Muscle of back (tissue), 13 donors: ENCODE results near the gene EPC1. TPM values are rescaled to one million over a fixed set of nuclear protein-coding genes. Genes with fewer than 3 reads are reported as not detected.
"Not testable (repeated sequence)": the region's sequence is repeated elsewhere in the genome, so short reads cannot be mapped to it uniquely, and the experiment has no call there.

ENCODE experiments used
- DNase-seq, 3 donors: peaks; one replicate each; pipeline versions ENCODE4 v3.0.0 to v3.0.0-alpha.2; 2013
- long read RNA-seq, 9 donors: transcript quantifications; one replicate each; lab custom pipeline, GENCODE V29; 2026
- polyA plus RNA-seq, 10 donors: library from polyadenylated mRNA; unstranded; fragments of 120-200 nt; gene quantifications; one replicate each; pipeline ENCODE4 v1.2.1, GENCODE V29; 2013; ENCODE audit not compliant: insufficient read length in 10 of 10

The EPC1 gene, protein sequence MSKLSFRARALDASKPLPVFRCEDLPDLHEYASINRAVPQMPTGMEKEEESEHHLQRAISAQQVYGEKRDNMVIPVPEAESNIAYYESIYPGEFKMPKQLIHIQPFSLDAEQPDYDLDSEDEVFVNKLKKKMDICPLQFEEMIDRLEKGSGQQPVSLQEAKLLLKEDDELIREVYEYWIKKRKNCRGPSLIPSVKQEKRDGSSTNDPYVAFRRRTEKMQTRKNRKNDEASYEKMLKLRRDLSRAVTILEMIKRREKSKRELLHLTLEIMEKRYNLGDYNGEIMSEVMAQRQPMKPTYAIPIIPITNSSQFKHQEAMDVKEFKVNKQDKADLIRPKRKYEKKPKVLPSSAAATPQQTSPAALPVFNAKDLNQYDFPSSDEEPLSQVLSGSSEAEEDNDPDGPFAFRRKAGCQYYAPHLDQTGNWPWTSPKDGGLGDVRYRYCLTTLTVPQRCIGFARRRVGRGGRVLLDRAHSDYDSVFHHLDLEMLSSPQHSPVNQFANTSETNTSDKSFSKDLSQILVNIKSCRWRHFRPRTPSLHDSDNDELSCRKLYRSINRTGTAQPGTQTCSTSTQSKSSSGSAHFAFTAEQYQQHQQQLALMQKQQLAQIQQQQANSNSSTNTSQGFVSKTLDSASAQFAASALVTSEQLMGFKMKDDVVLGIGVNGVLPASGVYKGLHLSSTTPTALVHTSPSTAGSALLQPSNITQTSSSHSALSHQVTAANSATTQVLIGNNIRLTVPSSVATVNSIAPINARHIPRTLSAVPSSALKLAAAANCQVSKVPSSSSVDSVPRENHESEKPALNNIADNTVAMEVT
- polyA plus RNA-seq: 10 to 100 TPM; 31.9 to 54.2 (median 44.1) TPM
- long read RNA-seq, donor 1, partial matches to known transcripts: 0 of 5 reads
- long read RNA-seq, donor 1, other reads (novel, unspliced or antisense): 0 of 5 reads
- long read RNA-seq, donor 2, partial matches to known transcripts: 0 of 4 reads
- long read RNA-seq, donor 2, other reads (novel, unspliced or antisense): 0 of 4 reads
- long read RNA-seq, donor 3: 0 reads
- long read RNA-seq, donor 4, partial matches to known transcripts: 0 of 4 reads
- long read RNA-seq, donor 4, other reads (novel, unspliced or antisense): 0 of 4 reads
- long read RNA-seq, donor 5, full-length matches to known transcripts: 7 of 7 reads
- long read RNA-seq, donor 5, partial matches to known transcripts: 0 of 7 reads
- long read RNA-seq, donor 5, other reads (novel, unspliced or antisense): 0 of 7 reads
- long read RNA-seq, donor 6, full-length matches to known transcripts: 4 of 10 reads
- long read RNA-seq, donor 6, partial matches to known transcripts: 6 of 10 reads
- long read RNA-seq, donor 6, other reads (novel, unspliced or antisense): 0 of 10 reads
- long read RNA-seq, donor 7, partial matches to known transcripts: 0 of 3 reads
- long read RNA-seq, donor 7, other reads (novel, unspliced or antisense): 0 of 3 reads
- long read RNA-seq, donor 8, partial matches to known transcripts: 0 of 1 reads
- long read RNA-seq, donor 8, other reads (novel, unspliced or antisense): 0 of 1 reads
- long read RNA-seq, donor 9: 0 reads

DNA sequence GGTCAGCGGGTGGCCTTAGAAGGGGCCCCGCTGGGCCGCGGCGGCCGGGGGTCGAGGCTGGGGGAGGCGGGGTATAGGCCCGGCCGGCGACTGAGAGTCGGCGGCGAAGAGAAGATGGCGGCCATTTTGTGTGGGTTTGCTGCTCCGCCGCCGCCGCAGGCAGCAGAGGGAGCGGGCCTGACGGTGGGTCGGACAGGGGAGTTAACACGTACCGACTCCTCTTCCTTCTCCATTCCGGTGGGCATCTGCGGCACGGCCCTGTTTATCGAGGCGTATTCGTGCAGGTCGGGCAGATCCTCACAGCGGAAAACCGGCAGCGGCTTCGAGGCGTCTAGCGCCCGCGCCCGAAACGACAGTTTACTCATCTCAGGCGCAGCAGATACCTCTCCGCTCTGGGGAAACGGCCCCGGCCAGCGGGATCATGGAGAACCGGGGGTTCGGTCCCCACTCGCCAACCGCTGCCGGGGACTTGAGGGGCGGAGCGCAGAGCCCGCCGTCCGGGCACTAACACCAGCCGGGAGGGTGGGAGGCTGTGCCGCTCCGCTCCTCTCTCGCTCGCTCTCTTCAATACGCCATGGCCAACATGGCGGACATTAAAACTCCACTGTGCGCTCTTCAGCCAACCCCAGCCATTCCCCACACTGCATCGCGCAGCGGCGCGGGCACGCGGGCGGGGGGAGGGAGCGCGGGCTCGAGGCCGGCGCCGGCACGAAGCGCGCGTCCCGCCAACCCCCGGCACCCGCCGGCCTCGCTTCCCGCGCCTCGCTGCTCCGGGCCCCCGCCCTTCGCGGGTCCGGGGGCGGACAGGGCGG lies at the start of gene EPC1:
TSS of gene EPC1 (minus strand) at position 608 of the 812 bp plus-strand sequence. CDS start at position 365, 243 bp downstream.
- DNase-seq: peak; percentile 93 to 97 (median 96)

DNA sequence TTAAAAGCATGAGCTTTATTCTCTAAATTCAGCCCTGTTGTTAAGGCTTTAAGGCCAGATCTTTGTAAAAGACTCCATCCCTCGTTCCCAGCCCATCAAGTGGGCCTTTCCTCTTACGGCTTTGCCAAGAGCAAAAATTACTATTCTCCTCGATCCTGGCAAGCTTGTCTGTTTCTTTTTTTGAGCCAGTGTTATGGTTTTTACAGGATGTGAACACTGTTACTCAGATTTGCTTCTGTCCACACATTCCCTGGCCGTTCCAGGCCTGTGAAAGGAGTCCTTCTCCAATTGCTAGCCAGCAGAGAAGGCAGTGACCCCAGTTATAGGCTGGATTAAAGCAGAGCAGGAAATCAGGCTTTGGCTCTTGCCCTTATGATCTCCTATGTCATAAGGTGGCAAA lies 47.0 kb upstream of the EPC1 start:
- peak in 1 of 3 donors; percentile 59 for DNase-seq

DNA sequence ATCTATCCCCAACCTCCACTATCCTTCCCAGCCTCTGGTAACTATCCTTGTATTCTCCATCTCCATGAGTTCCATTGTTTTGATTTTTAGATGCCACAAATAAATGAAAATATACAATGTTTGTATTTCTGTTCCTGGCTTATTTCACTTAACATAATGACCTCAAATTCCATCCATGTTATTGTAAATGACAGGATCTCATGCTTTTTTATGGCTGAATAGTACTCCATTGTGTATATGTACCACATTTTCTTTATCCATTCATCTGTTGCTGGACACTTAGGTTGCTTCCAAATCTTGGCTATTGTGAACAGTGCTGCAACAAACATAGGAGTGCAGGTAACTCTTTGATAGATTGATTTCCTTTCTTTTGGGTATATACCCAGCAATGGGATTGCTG lies 45.3 kb upstream of the EPC1 start:
- not testable (repeated sequence) for DNase-seq

DNA sequence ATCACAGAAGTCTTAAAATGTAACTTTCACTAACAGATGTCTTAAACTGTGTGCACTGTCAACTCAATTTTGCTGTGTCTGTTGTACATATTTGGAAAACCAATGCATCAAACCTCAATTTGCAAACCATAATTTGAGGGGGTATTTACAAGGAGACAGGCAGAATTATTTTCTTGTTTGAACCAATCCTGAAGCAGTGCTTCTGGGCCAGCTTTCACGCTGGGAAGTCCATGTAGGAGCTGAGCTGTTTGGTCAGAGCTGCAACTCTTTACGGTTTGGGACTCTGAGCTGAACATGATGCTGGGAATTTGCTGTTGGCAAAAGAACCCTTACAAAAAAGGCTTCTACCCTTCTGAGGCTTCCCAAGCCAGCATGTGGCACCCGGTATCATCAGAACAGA lies 43.2 kb upstream of the EPC1 start:
- DNase-seq: no peak

DNA sequence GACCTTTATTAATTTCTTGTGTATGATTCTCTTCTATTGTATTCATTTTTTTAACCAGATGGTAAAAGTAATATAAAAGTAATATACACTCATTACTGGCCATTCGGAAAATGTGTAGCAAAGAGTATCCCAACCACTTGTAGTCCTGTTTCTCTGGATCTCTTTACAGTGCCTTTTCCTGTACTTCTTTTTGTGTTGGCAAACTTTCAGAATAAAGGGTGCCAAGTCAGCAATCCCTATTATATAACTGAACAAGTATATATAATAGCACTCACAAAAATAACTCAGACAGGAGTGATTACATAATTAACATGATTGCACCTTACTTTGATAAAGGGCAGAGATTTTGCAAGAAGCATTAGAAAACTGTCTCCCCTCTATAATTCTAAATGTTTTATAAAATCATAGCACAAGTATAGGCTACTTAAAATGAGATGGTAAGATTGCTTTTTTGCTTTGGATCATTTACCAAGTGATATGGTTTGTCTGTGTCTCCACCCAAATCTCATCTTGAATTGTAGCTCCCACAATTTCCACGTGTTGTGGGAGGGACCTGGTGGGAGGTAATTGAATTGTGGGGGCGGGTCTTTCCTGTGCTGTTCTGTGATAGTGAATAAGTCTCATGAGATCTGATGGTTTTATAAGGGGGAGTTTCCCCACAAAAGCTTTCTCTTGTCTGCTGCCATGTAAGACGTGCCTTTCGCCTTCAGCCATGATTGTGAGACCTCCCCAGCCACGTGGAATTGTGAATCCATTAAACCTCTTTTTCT lies 41.5 kb upstream of the EPC1 start:
- no peak for DNase-seq

DNA sequence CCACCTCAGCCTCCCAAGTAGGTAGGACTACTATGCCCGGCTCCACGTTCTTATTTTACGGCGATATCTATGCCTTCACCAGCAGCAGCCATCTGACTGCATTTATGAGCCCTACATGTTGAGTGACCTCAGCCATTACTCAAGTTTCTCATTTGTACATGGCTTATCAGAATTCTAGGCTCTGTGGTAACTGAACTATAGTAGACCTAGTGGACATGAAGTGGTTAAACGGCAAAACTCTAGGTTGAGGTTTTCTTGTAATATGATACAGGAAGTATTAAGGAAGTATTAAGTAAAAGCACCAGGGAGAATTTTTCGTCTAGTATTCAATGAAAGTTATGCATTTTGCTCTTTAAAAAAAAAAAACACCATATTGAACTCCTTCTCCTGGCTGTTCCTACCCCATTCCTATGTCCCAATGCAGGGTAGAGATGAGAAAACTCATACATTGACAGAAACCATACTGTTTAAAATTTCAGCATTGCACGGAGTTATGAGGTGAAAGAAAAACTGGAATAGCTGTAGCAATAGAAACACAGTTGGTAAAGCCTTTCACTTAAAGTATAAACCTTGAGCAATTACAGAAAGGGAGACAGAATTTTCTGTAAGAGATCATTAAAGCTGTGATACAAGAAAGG lies 39.8 kb upstream of the EPC1 start:
- DNase-seq: peak in 1 of 3 donors; percentile 36

DNA sequence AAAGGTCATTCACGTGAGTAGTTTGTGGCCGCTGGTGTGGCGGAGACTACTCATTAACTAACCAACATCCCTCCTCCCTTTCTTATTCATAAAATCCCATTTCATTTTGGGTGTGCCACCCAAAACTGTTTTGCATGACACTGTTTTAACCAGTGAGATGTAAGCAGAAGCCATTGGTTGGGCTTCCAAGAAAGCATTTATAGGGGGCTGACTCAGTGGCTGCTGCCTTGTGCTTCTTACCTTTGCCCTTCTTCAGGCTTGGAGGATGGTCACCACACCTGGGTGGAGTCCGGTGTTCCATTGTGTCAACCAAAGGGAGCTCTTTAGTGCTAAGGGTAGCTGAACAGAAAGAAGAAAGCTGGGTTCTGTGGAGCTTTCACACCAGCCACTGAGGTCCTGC lies 37.2 kb upstream of the EPC1 start:
- DNase-seq: no peak

DNA sequence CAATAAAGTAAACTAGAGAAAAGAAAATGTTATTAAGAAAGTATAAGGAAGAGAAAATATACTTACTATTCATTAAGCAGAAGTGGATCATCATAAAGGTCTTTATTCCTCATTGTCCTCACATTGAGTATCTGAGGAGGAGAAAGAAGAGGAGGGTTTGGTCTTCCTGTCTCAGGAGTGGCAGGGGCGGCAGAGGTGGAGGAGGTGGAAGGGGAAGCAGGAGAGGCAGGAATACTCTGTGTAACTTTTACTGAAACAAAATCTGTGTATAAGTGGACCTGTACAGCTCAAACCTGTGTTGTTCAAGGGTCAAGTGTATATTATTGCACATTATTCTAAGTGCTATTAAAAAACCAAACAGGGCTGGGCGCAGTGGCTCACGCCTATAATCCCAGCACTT lies 34.2 kb upstream of the EPC1 start:
- DNase-seq: no peak

DNA sequence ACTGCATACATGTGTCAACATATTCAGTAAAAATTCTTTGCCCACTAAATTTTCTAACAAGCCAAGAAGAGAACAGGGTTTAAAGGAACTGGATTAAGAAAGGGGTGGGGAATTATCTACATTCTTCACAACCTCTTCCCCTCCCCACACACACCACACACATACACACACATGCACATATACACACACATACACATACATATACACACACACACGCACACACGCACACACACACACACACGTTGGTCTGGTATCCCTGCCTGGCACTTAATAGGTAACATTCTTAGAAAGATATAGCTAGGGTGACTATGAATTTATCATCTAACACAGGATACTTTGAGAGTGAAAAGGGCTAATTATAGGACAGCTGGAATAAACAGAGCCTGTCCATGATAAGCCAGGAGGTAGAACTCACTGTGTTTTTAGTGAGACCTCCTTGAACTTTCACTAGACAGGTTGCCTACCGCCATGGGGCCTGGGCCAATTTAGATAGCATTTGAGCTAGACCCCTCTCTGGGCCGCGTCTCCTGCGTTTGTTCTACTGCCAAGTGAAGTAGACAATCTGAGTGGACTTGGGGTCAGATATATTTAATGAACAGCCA lies 33.1 kb upstream of the EPC1 start:
- DNase-seq: no peak

DNA sequence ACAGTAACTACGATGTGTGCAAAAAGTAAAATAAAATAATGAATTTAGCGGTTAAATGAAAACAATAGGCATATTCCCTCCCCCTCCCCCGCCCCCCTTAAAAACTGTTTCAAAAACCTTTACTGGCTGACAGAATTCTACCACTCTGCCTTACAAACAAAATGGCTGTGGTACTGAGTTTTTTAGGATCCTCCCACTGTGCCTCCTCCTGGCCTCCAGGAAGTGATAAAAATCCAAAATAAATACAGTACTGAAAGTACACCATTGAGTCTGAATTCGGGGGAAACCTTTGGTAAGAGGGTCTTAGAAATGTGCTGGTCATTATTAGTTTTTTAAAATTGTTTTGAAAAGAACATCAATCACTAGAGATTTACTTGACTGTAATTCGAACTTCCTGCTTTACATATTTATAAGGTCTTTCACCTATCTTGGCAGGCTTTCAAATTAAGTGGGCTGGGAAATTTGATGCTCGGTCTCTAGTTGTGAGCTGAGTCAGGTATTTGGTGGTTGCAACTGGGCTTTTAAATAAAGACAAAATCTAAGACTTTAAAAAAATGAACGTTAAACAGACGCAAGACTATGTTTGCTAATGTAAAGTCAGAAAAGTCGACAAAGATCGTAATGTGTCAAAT lies 32.5 kb upstream of the EPC1 start:
- peak; percentile 53 to 87 (median 71) for DNase-seq

DNA sequence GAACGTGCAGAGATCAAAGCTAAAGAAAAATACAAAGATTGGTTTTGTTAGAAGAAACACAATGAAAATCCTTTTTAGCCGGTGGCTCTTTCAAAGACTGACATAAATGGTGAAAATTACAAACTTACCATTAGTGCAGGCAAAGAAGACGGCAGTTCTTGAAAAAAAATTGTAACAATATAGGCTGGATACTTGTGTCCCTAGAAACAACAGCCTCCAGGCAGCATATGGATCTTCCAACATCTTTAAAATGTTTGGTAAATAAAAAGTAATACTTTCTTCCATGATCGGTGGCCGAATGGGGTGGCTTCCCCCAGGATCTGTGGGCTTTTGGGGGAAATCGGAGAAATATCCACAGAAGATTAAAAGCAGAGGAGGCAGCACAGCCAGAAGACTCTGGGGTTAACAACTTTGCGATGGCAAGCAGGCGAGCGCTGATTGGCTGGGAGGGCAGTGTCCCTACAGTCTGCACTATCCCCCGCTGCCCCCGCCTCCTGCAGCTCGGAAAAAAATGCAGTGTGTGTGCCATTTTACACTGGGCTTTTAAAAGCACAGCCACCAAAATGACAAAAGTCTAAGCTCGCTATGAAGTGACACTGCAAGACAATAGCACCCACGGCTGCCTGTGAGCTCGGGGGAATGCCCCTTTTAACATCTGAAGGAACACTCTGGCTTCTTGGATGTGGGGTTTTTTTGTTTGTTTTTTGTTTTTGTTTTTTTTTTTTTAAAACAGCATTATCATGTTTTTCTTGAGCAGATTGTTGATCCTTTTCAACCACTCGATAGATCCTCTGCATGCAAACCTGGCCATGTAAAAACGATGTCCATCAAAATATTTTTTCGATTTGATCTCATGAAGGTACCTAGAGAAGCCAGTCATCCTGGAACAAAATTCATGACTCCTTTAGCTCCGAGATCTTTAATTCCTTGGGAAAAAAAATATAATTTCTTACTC lies 31.7 kb upstream of the EPC1 start:
- peak; percentile 94 to 98 (median 95) for DNase-seq

DNA sequence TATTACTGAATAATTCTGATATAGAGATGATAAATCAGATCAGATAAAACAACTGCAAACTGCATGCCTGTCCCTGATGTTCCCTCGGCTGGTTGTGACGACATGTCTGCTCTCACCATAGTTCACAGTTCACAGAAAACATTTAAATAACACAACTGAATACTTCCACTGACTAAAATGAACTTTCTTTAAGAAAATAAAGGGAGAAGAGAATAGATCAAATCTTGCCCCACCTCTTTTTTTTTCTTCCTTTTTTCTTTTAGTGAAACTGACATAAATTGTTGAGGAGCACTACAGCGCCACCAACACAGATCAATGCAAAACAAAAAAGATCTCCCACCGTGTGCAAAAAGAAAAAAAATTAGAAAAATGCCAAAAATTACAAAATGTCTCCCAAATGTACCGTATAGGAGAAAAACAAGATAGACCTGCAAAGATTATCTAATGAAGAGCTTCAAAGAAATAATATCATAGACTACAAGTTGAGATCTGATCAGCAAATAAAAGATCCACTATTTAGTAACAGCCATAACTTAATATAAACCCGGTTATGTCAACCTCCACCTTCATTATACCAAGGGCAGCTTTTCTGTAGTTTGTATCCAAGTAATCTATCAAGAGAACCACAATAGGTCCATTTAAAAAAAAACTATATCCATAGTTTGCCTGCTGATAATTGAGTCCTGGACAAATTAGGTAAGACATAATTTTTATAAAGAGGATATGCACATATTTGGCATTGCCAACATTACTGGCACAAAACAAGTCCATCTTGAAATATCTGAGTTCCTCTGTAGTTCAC lies 30.7 kb upstream of the EPC1 start:
- DNase-seq: peak; percentile 71 to 92 (median 81)

DNA sequence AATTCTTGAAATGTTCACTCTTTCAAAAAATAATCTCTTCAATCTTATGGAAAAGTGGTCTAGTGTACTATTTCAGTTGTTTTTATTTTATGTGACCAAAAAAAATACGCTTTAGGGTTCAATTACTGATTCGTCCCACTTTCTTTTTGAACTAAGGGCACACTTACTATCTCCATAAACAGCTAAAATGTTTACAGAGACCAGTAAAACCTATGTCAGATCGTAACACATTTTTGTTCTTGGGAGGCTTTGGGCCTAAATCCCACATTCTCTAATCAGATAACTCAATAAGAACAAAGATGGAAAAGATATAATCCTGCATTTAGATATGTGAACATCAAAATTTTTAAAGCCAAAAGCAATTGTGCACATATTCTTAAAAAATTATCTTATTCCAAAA lies 29.8 kb upstream of the EPC1 start:
- DNase-seq: peak in 2 of 3 donors; percentile 25 to 61

DNA sequence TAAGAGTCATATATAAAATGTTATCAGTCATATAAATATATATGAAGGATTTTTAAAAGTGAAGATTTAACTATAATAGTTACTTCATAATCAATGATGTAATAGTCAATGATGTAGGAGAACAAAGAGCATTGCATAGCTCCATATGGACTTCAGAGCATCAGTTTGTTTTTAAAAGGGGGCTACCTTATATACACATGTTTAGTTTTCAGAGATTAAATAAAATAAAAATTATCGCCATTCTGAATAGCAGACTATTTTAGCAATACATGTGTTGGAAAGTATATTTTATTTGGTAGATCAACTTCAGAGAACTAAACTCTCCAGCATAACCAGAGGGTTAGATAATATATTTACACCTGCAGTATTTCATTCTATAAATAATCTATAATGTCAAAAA lies 29.1 kb upstream of the EPC1 start:
- peak in 1 of 3 donors; percentile 40 for DNase-seq

DNA sequence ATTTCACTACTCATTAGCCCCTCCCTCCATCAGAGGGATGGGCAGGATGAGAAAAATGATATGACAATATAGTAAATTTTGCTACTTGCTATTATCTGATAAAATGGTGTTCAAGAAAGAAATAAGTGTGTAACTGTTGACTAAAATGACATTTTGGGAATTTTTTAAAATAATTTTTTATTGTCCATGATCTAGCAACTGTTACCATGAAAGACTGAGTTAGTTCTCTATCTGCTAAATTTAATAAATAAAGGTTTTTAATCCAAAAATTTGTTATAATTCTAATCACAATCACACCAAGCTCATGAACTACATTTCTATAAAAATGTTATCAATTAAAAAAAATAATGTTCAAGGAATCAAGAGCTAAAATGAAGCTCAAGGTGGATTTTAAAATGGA lies 28.7 kb upstream of the EPC1 start:
- DNase-seq: no peak

DNA sequence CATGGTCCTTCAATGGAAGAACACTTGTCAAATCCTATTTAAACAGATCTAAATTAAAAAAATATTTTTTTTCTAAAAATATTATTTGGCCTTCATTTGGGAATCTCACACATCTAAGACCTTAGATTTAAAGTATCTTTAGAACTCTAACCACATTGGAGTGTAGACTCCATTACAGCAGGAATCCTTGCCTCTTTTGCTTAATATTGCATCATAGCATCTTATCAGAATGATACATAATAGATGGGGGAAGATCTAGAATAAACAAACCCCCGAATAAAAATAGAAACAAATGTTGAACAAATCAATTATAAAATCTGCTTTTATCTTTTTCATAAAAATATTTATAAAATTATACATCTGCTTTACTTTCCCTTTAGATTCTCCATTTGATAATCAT lies 27.6 kb upstream of the EPC1 start:
- DNase-seq: no peak
